A549 treated with RU486 at 1 μM for 4 hours (cell line): ENCODE measurements around the gene CLASRP. TPM values are rescaled to one million over a fixed set of nuclear protein-coding genes. Genes with fewer than 3 reads are reported as not detected.

Source experiments
- total RNA-seq: library from RNA; stranded (reverse); fragments of 200-300 nt; extraction: Qiagen RNA extraction; gene quantifications from 5 replicates; pipeline ENCODE4 v1.2.3, GENCODE V29; 2022; ENCODE audit warnings: low read depth

Gene CLASRP, protein sequence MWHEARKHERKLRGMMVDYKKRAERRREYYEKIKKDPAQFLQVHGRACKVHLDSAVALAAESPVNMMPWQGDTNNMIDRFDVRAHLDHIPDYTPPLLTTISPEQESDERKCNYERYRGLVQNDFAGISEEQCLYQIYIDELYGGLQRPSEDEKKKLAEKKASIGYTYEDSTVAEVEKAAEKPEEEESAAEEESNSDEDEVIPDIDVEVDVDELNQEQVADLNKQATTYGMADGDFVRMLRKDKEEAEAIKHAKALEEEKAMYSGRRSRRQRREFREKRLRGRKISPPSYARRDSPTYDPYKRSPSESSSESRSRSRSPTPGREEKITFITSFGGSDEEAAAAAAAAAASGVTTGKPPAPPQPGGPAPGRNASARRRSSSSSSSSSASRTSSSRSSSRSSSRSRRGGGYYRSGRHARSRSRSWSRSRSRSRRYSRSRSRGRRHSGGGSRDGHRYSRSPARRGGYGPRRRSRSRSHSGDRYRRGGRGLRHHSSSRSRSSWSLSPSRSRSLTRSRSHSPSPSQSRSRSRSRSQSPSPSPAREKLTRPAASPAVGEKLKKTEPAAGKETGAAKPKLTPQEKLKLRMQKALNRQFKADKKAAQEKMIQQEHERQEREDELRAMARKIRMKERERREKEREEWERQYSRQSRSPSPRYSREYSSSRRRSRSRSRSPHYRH
- total RNA-seq, result 45.2 to 77.0 TPM (median 76.3 TPM) in 5 replicates

DNA sequence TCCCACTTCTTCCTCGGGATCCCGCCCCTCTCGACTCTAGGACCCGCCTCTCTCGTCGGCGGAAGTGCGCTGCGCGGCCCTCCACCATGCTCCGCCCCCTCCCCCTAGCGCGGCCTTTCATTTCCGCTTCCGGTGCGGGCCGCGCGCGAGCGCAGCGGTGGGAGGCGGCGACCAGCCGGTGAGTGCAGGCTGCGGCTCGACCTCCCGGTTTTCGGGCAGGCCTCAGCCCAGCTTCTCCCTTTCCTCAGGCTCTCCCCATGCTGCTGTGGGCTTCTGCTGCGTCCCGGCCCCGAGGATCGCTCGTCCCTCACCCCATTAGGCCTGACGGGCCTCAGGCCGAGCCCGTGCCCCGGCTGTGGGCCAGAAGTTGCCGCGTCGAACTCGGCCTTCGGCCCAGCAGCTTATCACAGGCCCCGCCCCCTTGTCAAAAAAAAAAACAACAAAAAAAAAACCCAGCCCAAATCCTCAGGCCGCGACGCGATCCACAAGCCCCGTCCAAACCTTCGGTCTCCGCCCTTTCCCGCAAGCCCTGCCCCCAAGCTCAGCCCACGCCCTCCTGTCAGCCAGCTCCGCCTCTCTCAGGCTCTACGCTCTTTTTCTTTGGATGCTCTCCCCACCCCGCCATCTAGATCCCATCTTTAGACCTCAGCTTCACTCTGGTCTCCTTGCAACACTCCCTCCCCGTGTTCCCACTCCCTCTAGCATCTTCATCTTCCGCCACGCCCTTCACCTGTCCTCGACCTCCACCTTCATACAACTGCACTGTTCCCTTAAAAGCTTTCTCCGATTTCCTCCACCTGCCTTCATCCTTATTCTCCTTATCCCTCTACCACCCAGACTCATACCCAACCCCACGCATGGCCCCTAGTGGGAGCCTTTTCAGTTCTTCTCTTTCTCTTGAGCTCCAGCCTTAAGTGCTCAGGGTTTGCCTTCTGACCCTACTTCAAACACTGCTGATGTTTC, at the start of gene CLASRP:
CLASRP (plus strand) TSS at position 115 of the 963 bp plus-strand sequence. CDS start 1,168 bp downstream, outside the sequence.

DNA sequence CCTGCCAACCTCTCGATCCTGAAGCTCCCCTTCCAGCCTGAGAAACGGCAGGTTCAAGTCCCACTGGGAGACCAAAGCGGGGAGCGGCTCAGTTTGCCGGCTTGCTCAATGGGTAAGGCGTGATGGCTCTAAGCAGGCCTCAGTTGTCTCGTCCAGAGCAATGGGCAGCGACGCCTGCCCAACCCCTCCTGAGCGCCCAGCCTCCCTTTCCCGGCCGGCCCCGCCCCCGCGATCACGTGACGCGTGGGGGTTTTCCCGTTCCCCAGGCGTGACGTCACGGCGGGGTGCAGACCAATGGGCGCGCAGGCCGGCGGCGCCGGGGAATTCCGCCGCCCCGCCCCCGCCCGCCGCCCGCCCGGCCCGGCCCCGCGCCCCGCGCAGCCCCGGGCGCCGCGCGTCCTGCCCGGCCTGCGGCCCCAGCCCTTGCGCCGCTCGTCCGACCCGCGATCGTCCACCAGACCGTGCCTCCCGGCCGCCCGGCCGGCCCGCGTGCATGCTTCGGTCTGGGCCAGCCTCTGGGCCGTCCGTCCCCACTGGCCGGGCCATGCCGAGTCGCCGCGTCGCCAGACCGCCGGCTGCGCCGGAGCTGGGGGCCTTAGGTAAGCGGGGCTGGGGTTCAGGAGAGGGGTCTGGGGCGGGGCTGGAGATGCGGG, 37.6 kb upstream of the CLASRP start, which contains the start of gene RELB:
RELB (plus strand) TSS at position 378 of the 653 bp plus-strand sequence; CDS start at position 494, 116 bp downstream.

DNA sequence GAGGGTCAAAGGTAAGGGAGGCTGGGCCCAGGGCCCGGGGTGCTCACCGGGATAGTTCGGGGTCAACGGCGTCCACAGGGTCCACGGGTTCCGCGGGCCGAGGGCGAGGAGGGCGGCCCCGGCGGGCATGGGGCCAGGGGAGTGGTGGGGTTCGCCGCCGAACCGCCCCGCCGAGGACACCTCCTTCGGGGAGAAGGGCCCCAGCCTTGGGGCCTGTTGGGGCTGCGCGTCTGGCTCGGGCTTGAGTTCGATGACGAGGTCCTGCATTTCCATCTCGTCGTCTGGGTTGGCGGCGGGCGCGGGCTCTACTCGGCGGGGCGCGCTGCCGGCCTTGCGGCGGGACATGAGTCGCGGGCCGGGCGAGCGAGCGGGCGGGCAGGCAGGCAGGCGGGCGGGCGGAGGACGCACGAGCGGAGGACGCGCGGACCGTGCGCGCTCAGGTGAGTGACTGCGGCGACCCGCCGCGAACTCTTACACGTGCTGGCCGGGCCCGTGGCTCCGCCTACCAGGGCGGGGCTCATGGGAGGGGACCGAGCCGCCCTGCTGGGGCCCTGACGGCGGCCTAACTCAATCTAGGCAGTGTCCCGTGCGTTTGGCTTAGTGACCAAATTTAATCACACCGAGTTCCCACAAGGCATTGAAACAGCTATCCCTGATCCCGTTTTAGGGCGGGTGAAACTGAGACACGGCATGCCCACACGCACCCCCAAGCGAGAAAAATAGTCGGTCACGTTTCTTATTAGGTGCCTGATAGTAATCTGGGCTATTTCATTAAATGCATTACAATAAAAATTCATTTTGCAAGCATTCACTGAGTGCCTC, 37.4 kb downstream of the CLASRP start, which contains the start of gene ZNF296:
ZNF296 (minus strand) TSS at position 450 of the 822 bp plus-strand sequence; CDS start at position 345, 105 bp downstream.

DNA sequence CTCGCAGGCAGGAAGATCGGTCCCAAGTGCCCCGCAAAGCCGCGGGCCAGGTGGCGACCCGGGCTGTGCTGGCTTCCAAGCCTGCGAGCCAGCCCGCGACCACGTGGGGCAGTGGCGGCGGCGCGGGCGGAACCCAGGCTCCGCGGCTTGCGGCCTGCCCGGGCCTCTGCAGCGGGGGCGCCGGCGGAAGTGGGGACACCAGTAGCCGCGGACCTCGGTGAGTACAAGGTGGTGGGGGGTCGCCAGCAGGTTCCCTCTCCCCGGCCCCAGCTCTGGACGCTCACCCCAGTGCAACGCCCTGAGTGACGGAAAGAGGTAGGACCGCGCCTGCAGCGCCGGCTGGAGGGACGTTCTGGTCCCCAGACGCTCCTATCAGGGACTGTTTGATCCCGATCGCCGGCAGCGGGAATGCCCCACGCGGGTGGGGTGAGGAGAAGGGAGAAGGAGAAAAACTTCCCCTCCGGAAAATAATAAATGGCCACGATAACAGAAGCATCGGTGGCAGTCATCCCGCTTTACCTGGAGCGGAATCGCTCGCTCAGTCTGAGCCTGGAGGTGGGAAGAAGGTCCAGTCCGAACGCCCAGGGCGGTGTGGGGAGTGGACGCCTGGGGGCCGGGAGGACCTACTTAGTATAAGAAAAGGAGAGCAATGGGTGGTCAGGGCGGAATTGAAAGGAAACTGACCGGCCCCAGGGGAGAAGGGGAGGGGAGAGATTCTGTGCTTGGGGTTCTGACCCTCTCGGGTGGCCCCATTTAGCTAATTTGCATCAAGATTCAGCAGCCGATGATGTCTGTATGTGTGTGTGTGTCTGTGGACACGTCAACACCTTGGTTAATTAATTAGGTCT, 40.4 kb downstream of the CLASRP start, which contains the start of gene GEMIN7:
GEMIN7 (plus strand) TSS at position 198 of the 848 bp plus-strand sequence. CDS start 10,855 bp downstream, outside the sequence.

DNA sequence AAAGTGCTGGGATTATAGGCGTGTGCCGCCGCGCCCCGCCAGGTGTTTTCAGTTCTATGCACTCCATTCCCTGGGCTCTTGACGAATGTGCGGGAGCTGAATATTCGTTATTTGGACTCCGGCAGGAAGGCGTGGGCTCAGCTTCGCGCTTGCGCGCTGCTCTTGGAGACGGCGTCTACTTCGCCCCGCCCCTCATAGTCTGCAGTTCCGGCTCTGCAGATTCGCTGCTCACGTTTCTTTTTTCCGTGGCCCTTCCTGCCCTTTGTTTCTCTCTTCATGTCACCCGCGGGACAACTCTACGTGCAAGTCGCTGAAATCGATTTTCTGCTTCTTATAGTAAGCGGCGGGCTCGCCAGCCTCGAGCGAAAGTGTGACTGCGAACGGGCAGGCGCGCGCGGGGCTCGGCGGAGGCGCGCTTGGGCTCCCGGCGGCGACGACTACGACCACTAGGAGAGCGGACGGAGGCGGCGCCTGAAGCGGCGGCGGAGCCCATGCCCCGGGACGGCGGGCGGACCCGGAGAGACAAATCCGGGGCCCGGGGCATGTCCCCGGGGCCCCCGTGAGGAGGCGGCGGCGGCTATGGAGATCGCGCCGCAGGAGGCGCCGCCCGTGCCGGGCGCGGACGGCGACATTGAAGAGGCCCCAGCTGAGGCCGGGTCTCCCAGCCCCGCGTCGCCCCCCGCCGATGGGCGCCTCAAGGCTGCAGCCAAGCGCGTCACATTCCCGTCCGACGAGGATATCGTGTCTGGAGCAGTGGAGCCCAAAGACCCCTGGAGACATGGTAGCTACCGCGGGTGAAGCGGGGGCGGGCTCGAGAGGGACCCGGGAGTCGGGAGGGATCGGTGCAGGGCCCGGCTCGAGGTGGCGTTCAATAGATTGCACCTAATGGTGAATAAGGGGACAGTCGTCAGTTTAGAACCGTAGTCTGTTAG, 54.2 kb downstream of the CLASRP start, which contains the start of gene PPP1R37:
PPP1R37 (plus strand) TSS at position 433 of the 932 bp plus-strand sequence; CDS start at position 580, 147 bp downstream.

Other genes starting within 250 kb of the CLASRP start
- 60.0 to 93.5 TPM (median 80.5 TPM) in 5 replicates for gene BCAM, start 229.9 kb upstream of the CLASRP start, total RNA-seq
- gene NECTIN2, start 192.7 kb upstream of the CLASRP start, total RNA-seq, result 74.0 to 90.3 TPM (median 81.2 TPM) in 5 replicates
- gene TOMM40, start 147.8 kb upstream of the CLASRP start, total RNA-seq, result 191 to 268 TPM (median 252 TPM) in 5 replicates
- gene APOE, start 133.2 kb upstream of the CLASRP start, total RNA-seq, result 10.9 to 21.6 TPM (median 15.6 TPM) in 5 replicates
- 102 to 147 TPM (median 119 TPM) in 5 replicates for gene APOC1, start 124.4 kb upstream of the CLASRP start, total RNA-seq
- gene APOC4, start 96.8 kb upstream of the CLASRP start, total RNA-seq, result not detected in 5 replicates
- not detected in 5 replicates for gene APOC2, start 93.0 kb upstream of the CLASRP start, total RNA-seq
- gene CLPTM1, start 83.7 kb upstream of the CLASRP start, total RNA-seq, result 128 to 186 TPM (median 177 TPM) in 5 replicates
- 33.4 to 57.6 TPM (median 51.4 TPM) in 5 replicates for gene RELB, start 37.6 kb upstream of the CLASRP start, total RNA-seq
- 6.5 to 11.0 TPM (median 10.4 TPM) in 5 replicates for gene ZNF296, start 37.4 kb downstream of the CLASRP start, total RNA-seq
- gene GEMIN7, start 40.2 kb downstream of the CLASRP start, total RNA-seq, result 80.4 to 92.3 TPM (median 84.4 TPM) in 5 replicates
- gene PPP1R37, start 54.1 kb downstream of the CLASRP start, total RNA-seq, result 20.7 to 33.8 TPM (median 30.5 TPM) in 5 replicates
- gene NKPD1, start 121.9 kb downstream of the CLASRP start, total RNA-seq, result 0.08 to 0.13 TPM (median 0.08 TPM) in 5 replicates
- gene TRAPPC6A, start 139.2 kb downstream of the CLASRP start, total RNA-seq, result 31.7 to 46.6 TPM (median 38.0 TPM) in 5 replicates
- gene BLOC1S3, start 139.7 kb downstream of the CLASRP start, total RNA-seq, result 10.0 to 18.3 TPM (median 14.8 TPM) in 5 replicates
- gene EXOC3L2, start 206.4 kb downstream of the CLASRP start, total RNA-seq, result 0.56 to 1.6 TPM (median 0.98 TPM) in 5 replicates
- gene MARK4, start 212.2 kb downstream of the CLASRP start, total RNA-seq, result 6.0 to 8.1 TPM (median 6.7 TPM) in 5 replicates